ENCODE measurements around the gene NELL2. TPM values are rescaled to one million over a fixed set of nuclear protein-coding genes. Genes with fewer than 3 reads are reported as not detected.

Gene NELL2
- total RNA-seq (2022; extraction: Qiagen RNA extraction): 0.03 to 0.37 TPM (median 0.18 TPM) in 4 of 5 replicates, not detected in the other

DNA sequence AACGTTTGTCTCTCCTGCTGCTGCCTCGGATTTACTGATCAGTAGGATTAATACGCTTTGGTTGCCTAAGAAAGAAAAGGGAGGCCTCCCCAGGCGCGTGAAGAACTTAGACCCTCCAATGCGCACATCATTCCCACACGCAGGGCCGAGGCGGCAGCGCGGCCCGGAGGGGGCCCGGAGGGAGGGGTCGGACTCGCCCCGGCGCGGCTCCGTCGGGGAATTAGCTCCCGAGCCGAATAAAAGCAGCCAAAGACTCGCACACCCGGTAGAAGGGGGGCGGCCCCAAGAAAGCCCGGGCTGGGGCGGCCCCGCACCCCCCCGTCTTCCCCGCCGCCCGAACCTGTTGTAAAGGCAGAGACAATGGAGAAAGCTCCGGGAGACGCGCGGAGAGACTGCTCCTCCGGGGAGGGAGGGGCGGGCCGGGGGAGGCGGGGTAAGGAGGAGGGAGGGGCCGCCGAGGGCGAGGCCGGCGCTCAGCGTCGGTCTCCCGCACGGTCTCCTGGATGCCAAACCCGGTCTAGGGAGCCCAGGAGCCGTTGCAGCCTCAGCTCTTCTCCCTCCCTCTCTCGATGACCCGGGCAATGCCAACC is at the start of gene NELL2:
Gene NELL2 (minus strand): TSS at position 362 of the 590 bp plus-strand sequence. CDS start 446 bp downstream, outside the sequence.

Other genes starting within 250 kb of the NELL2 start
- gene DBX2, start 174.8 kb upstream of the NELL2 start, total RNA-seq (2022; extraction: Qiagen RNA extraction): not detected in 5 replicates

Measured in A549 treated with Hydrocortisone at 1 μM for 4 hours (cell line).